Astrocyte (in vitro differentiated cells and primary cell): Measurements from ENCODE around the gene SEC16B.

Experiments
- CTCF ChIP-seq: IDR thresholded peaks from 2 replicates; pipeline ENCODE4 v1.5.1; 2011; ENCODE audit warnings: low read depth, mild to moderate bottlenecking, inconsistent platforms, low read length, moderate library complexity; ENCODE audit not compliant: insufficient read depth
- EZH2 ChIP-seq: IDR thresholded peaks from 2 replicates; pipeline ENCODE4 v1.6.1; 2012; ENCODE audit warnings: mild to moderate bottlenecking, low read length, inconsistent platforms; ENCODE audit not compliant: insufficient read depth

GRCh38 chr1:177926201-177926600 lies 43.7 kb downstream of the SEC16B start:
- TF ChIP-seq CTCF (no peak), EZH2 (no peak)
